Activated naive CD8-positive, alpha-beta T cell (primary cell): ENCODE measurements around the gene IL17RE.
"Not testable (repeated sequence)": the region's sequence is repeated elsewhere in the genome, so short reads cannot be mapped to it uniquely, and the experiment has no call there.

Experiments
- H3K27ac Mint-ChIP-seq: one replicate; pipeline ENCODE4 v1.8.0; 2021; ENCODE audit warnings: mixed read lengths
- H3K27me3 Mint-ChIP-seq: one replicate; pipeline ENCODE4 v1.8.0; 2021; ENCODE audit warnings: mixed read lengths
- H3K36me3 Mint-ChIP-seq: one replicate; pipeline ENCODE4 v1.8.0; 2021; ENCODE audit warnings: mixed read lengths
- H3K4me1 Mint-ChIP-seq: one replicate; pipeline ENCODE4 v1.8.0; 2021; ENCODE audit warnings: low read depth, mixed read lengths
- H3K4me3 Mint-ChIP-seq: one replicate; pipeline ENCODE4 v1.8.0; 2021; ENCODE audit warnings: mild to moderate bottlenecking, mixed read lengths
- H3K9me3 Mint-ChIP-seq: one replicate; pipeline ENCODE4 v1.8.0; 2021; ENCODE audit warnings: low read depth, mixed read lengths

The IL17RE gene

DNA sequence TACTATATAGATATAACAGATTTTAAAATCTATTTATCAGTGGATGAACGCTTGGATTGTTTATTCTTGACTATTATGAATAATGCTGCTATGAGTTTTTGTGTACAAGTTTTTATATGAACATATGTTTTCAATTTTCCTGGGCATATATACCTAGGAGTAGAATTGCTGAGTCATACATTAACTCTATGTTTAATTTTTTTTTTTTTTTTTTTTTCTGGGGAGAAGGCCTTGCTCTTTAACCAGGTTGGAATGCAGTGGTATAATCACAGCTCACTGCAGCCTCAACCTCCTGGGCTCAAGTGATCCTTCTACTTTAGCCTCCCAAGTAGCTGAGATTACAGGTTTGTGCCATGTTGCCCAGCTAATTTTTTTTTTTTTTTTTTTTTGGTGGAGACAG lies 31.7 kb upstream of the IL17RE start:
- Mint-ChIP-seq H3K36me3 (no peaks in the 10 kb centered on the region), H3K27ac (no peak overlapping the region), H3K27me3 (no peaks in the 10 kb centered on the region), H3K9me3 (no peaks in the 10 kb centered on the region), H3K4me3 (no peak overlapping the region), H3K4me1 (no peaks in the 10 kb centered on the region)

DNA sequence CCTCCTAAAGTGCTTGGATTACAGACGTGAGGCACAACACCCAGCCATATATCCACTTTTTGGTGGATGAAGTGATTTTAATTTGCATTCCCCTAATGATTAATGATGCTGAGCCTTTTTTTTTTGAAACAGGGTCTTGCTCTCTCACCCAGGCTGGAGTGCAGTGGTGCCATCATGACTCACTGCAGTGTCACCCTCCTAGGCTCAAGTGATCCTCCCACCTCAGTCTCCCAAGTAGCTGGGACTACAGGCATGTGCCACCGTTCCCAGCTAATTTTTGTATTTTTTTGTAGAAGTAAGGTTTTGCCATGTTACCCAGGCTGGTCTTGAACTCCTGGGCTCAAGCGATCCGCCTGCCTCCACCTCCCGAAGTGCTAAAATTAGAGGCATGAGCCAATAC lies 30.6 kb upstream of the IL17RE start:
- not testable (repeated sequence) for H3K36me3 Mint-ChIP-seq, H3K4me1 Mint-ChIP-seq, H3K27ac Mint-ChIP-seq, H3K4me3 Mint-ChIP-seq, H3K27me3 Mint-ChIP-seq, H3K9me3 Mint-ChIP-seq

DNA sequence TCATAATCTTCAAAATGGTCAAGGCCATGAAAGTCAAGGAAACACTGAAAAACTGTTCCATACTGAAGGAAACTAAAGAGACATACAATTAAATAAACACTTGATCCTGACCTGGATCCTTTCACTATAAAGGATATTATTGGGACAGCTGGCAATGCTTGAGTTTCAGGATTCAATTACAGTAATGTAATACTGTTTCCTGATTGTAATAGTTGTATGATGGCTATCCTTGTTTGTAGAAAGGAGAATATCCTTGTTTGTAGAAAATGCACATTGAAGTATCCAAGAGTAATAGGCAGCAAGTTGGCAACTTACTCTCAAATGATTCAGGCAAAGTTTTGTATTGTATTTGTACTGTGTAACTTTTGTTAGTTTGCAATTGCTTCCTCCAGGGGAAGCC lies 27.2 kb upstream of the IL17RE start:
- H3K4me3 Mint-ChIP-seq = no peak overlapping the region
- no peaks in the 10 kb centered on the region for H3K9me3 Mint-ChIP-seq
- H3K36me3 Mint-ChIP-seq = no peaks in the 10 kb centered on the region
- H3K27me3 Mint-ChIP-seq = no peaks in the 10 kb centered on the region
- no peaks in the 10 kb centered on the region for H3K4me1 Mint-ChIP-seq
- H3K27ac Mint-ChIP-seq = no peak overlapping the region

DNA sequence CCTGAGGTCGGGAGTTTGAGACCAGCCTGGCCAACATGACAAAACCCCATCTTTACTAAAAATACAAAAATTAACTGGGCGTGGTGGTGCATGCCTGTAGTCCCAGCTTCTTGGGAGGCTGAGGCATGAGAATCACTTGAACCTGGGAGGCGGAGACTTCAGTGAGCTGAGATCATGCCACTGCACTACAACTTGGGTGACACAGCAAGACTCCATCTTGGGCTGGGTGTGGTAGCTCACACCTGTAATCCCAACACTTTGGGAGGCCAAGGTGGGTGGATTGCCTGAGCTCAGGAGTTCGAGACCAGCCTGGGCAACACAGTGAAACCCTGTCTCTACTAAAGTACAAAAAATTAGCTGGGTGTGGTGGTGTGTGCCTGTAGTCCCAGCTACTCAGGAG lies 26.4 kb upstream of the IL17RE start:
- H3K27me3 Mint-ChIP-seq, H3K27ac Mint-ChIP-seq, H3K36me3 Mint-ChIP-seq, H3K9me3 Mint-ChIP-seq, H3K4me3 Mint-ChIP-seq, H3K4me1 Mint-ChIP-seq: not testable (repeated sequence)

DNA sequence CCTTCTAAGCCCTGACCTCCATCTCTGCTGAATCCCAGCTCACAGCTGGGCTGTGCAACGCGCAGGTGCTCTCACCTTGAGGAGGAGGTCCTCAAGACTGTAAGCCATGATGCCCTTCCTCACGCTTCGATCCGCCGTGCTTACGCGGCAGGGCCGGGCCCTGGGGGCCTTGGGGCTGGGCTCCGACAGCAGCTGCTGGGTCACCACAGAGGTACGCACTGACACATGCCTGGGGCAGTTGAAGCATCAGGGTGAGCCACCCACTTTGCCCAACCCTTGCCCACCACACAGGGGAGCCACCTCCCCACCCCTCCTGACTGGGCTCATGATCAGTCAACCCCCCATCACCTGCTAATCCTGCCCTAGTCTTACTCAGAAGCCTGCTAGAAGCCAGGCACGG lies 25.7 kb upstream of the IL17RE start:
- Mint-ChIP-seq H3K9me3 (no peaks in the 10 kb centered on the region), H3K4me1 (no peaks in the 10 kb centered on the region), H3K27ac (no peak overlapping the region), H3K27me3 (no peaks in the 10 kb centered on the region), H3K4me3 (no peak overlapping the region), H3K36me3 (no peaks in the 10 kb centered on the region)

DNA sequence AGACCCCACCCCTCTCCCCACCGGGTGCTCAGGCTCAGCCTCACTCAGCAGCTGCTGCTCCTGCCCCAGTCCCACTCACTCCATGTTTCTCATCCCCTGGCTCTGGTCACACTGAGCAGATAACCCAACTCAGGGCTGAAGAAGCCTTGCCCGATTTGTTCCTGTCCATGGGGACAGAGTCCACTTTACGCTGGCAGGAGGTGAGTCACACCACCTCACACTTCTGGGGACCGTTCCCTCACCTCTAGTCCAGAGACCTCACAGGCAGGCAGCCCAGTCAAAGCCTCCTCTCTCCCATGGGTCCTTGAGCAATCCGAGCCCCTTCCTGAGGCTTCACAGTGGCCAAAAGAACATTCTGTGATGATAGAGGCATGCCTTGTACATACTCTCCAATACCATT lies 23.9 kb upstream of the IL17RE start:
- Mint-ChIP-seq H3K4me1 (no peaks in the 10 kb centered on the region), H3K27ac (no peak overlapping the region), H3K36me3 (no peaks in the 10 kb centered on the region)

DNA sequence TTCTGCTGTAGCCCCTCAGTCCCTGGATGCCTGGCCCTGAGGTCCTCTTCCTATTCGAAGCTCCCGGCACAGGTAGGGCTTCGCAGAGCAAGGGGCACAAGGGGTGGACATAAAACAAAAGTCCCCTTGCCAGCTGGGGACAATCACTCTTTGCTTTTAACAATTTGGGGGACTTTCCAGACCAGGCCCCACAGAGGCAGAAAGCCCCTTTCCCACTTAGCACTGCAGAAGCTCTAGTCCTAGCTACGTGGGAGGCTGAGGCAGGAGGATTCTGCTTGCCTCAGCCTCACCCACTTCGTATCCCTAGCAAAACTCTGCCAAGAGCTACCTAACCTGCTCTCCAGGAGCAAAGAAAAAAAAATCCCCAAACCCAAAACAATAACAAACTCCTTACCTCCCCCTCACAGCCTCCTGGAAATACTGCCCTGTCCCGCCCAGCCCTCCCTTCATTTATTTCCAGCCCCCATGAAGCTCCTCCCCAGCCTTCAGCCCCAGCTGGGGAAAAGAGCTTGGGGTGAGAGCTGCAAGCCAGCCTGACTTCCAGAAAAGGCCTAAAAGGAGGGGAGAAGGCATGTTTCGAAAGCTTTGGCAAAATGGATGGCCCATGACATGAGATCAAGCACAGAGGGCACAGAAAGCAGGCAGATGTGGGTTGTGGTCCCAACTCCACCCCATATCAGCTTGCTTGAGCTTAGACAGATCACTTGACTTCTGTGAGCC lies 22.7 kb upstream of the IL17RE start, which contains the start of gene CIDEC:
Gene CIDEC (minus strand): TSS at position 424 of the 720 bp plus-strand sequence. CDS start 1,767 bp downstream, outside the sequence.
- H3K4me3 Mint-ChIP-seq = no peak within 1 kb of the TSS
- H3K27me3 Mint-ChIP-seq = no peaks in the 10 kb centered on the region
- H3K4me1 Mint-ChIP-seq = no peaks in the 10 kb centered on the region
- H3K36me3 Mint-ChIP-seq = no peaks in the 10 kb centered on the region
- H3K9me3 Mint-ChIP-seq = no peaks in the 10 kb centered on the region
- no peak within 1 kb of the TSS for H3K27ac Mint-ChIP-seq

More for the DNA sequence above, 23.9 kb upstream of the IL17RE start:
- Mint-ChIP-seq H3K4me3 (no peak overlapping the region), H3K27me3 (no peaks in the 10 kb centered on the region), H3K9me3 (no peaks in the 10 kb centered on the region)

DNA sequence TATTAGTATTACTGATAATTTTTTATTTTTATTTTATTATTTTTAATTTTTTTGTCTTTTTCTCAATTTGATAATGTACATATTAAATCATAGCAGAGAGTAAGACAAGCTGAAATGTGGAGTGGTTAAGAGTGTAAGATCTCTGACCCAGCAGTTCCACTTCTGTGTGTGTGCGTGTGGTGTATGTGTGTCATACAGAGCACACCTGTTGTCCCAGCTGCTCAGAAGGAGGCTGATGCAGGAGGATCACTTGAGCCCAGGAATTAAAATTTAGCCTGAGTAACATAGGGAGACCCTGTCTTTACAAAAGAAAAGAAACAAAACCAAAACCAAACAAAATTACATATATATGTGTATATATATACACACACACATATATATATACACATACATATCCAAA lies 21.2 kb upstream of the IL17RE start:
- H3K4me1 Mint-ChIP-seq = no peaks in the 10 kb centered on the region
- no peaks in the 10 kb centered on the region for H3K9me3 Mint-ChIP-seq
- H3K27ac Mint-ChIP-seq = no peak overlapping the region
- H3K36me3 Mint-ChIP-seq = no peaks in the 10 kb centered on the region
- H3K4me3 Mint-ChIP-seq = no peak overlapping the region
- no peaks in the 10 kb centered on the region for H3K27me3 Mint-ChIP-seq

DNA sequence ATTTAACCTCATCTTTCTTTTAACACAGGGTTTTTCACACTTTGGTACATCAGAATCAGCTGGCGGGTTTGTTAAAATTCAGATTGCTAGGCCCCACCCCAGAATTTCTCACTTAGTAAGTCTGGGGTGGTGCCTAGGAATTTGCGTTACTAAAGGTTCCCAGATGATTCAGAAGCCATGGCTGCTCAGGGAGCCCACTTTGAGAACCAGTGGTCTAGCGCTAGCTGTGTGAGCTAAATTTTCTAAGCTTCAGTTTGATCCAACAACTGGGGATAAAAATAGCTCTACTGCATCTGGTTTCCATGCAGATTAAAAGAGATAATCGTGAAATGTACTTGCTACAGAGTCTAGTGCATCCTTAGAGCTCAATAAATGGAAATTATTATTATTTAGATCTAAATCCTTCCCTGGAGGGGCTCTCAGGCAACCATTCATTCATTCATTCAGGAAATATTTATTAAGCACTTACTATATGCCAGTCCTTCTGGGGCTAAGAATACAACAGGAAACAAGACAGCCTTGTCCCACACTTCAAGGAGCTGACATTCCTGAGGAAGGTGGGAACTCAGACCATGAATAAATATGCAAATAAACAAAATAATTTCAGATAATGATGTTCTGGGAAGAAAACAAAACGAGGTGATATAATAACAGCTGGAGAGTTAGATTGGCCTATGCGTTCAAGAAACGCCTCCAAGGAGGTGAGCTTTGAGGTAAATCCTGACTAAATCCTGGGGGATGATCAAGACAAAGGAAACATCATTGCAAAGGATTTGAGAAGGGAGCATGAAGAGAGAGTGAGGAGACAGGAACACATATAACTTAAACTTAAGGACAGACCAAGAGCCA lies 18.7 kb upstream of the IL17RE start:
- Mint-ChIP-seq H3K9me3 (no peaks in the 10 kb centered on the region), H3K27me3 (no peaks in the 10 kb centered on the region), H3K4me1 (no peaks in the 10 kb centered on the region), H3K36me3 (no peaks in the 10 kb centered on the region), H3K4me3 (no peak overlapping the region), H3K27ac (no peak overlapping the region)

DNA sequence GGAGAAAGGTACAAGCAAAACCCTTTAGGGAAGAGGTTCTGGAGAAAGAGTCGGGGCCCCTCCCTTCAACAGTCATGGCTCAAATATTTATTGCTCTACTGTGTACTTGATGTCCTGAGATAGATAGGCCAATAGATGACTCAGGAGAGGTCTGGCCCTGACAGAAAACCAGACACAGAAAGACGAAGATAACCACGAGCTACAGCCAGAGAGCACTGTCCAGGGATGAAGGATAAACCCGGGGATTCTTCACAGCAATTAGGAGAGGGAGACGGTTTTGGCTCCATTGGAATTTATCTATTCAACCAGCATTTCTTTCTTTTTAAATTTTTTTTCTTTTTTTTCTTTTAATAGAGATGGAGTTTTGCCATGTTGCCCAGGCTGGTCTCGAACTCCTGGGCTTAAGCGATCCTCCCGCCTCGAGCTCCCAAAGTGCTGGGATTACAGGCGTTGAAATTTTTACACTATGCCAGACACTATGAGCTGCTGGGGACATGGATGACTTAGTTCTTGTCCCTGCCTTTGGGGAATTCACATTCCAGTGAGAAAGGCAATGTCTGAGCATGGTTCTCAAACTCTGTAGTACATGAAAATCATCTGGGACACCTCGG lies 18.0 kb upstream of the IL17RE start:
- no peaks in the 10 kb centered on the region for H3K4me1 Mint-ChIP-seq
- no peaks in the 10 kb centered on the region for H3K36me3 Mint-ChIP-seq
- no peaks in the 10 kb centered on the region for H3K9me3 Mint-ChIP-seq
- H3K27ac Mint-ChIP-seq = no peak overlapping the region
- H3K27me3 Mint-ChIP-seq = no peaks in the 10 kb centered on the region
- H3K4me3 Mint-ChIP-seq = no peak overlapping the region

DNA sequence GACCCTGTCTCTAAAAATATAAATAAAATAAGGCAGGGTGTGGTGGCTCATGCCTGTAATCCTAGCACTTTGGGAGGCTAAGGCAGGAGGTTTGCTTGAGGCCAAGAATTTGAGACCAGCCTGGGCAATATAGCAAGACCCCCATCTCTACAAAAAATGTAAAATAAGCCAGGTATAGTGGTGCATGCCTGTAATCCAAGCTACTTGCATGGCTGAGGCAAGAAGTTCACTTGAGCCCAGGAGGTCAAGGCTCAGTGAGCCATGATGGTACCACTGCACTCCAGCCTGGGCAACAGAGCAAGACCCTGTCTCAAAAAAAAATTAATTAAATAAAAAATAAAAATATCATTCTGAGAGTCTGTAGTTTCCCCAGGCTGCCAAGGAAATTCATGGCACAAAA lies 16.3 kb upstream of the IL17RE start:
- Mint-ChIP-seq H3K27ac (no peak overlapping the region), H3K36me3 (peaks cover 2% of the 10 kb centered on the region), H3K4me1 (peaks cover 9% of the 10 kb centered on the region), H3K27me3 (no peaks in the 10 kb centered on the region), H3K4me3 (no peak overlapping the region), H3K9me3 (no peaks in the 10 kb centered on the region)

DNA sequence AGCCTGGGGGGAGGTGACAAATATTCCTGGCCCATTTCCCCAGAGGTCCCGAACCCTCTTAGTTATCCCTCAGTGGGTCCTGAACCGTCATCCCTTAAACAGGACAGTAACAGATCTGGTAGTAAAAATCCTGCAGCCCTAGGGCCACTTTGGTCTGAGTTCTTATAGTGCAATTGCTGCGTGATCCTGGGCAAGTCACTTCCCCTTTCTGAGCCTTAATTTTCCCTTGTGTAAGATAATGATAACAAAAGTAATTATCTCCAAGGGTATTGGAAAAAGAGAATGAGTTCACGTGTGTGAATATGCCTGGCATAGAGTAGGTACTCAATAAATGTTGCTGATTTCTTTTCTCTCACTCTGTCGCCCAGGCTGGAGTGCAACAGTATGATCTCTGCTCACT lies 15.2 kb upstream of the IL17RE start:
- H3K36me3 Mint-ChIP-seq = peaks cover 7% of the 10 kb centered on the region

DNA sequence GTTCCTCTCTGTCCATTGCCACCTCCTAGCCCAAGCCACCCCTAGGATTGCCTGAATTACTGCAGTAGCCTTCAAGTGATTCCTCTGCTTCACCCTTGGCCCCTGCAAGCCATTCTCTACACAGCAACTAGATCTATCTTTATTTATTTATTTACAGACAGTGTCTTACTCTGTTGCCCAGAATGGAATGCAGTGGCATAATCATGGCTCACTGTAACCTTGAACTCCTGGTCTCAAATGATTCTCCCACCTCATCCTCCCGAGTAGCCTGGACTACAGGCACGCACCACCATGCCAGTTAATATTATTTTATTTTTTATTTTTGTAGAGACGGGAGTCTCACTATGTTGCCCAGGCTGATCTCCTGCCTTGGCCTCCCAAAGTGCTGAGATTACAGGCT lies 14.1 kb upstream of the IL17RE start:
- Mint-ChIP-seq H3K4me3 (no peak overlapping the region), H3K27me3 (no peaks in the 10 kb centered on the region), H3K36me3 (peaks cover 14% of the 10 kb centered on the region), H3K9me3 (no peaks in the 10 kb centered on the region), H3K27ac (no peak overlapping the region), H3K4me1 (peaks cover 24% of the 10 kb centered on the region)

More for the DNA sequence above, 15.2 kb upstream of the IL17RE start:
- no peak overlapping the region for H3K4me3 Mint-ChIP-seq
- no peak overlapping the region for H3K27ac Mint-ChIP-seq
- no peaks in the 10 kb centered on the region for H3K27me3 Mint-ChIP-seq
- H3K9me3 Mint-ChIP-seq = no peaks in the 10 kb centered on the region
- H3K4me1 Mint-ChIP-seq = peaks cover 15% of the 10 kb centered on the region

DNA sequence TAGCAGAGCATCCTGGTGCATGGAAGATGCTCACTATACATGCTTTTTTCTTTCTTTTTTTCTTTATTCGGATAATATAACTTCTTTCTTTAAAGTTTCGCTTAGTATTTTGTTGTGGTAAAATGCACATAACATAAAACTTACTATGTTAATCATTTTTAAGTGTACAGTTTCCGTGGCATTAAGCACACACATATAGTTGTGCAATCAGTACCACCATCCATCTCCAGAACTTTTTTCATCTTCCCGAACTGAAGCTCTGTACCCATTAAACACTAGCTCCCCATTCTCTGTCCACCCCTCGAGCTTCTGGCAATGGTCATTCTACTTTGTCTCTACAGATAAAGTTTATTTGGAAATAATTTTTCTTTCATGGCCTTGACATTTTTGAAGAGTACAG lies 13.2 kb upstream of the IL17RE start:
- Mint-ChIP-seq H3K27ac (peak overlapping the region; percentile 94), H3K36me3 (peaks cover 22% of the 10 kb centered on the region), H3K27me3 (no peaks in the 10 kb centered on the region), H3K4me3 (peak overlapping the region; percentile 93), H3K4me1 (peaks cover 32% of the 10 kb centered on the region), H3K9me3 (no peaks in the 10 kb centered on the region)
